ENCODE data around the gene GRHL3. TPM values are rescaled to one million over a fixed set of nuclear protein-coding genes. Genes with fewer than 3 reads are reported as not detected.

Gene GRHL3
- total and polyA plus RNA-seq, 4 donors: 0.23 to 0.95 (median 0.35) TPM

GRCh38 chr1:24349891-24350290, 30.7 kb downstream of the GRHL3 start:
- Histone ChIP-seq H3K9ac (ENCODE audit: insufficient read depth in 1 of 2, low read length in 2 of 2) (no peak overlapping the region), H3K4me3 (no peak overlapping the region), H3K36me3 (ENCODE audit: control insufficient read depth in 4 of 4, insufficient read depth in 4 of 4, low read length in 4 of 4) (no peaks in the 10 kb centered on the region), H3K9me3 (ENCODE audit: control insufficient read depth in 4 of 4, insufficient read depth in 3 of 4, low read length in 3 of 4) (no peaks in the 10 kb centered on the region), H3K27me3 (ENCODE audit: control insufficient read depth in 3 of 3, insufficient read depth in 3 of 3, low read length in 2 of 3) (no peaks in the 10 kb centered on the region), H3K4me1 (ENCODE audit: control insufficient read depth in 5 of 5, insufficient read depth in 5 of 5, low read length in 5 of 5) (no peaks in the 10 kb centered on the region), H3K27ac (ENCODE audit: low read depth in 1 of 2, low read length in 1 of 2) (no peak overlapping the region)
- DNase-seq: no peak
- no peak for TF ChIP-seq CTCF (IDR thresholded peaks at IDR 0.05; ENCODE audit: control extremely low read depth, extremely low read depth)
- 74 to 77% methylated on average over 2 of the region's 2 CpGs for WGBS, 2 donors
- no peak for ATAC-seq (ENCODE audit: insufficient read depth, low FRiP score)

GRCh38 chr1:24351247-24351646, 32.1 kb downstream of the GRHL3 start:
- WGBS, 2 donors: 89% methylated on average over 4 of the region's 4 CpGs
- ATAC-seq (ENCODE audit: insufficient read depth, low FRiP score): no peak
- no peak for DNase-seq
- H3K36me3 ChIP-seq (ENCODE audit: control insufficient read depth in 4 of 4, insufficient read depth in 4 of 4, low read length in 4 of 4): no peaks in the 10 kb centered on the region
- TF ChIP-seq CTCF (IDR thresholded peaks at IDR 0.05; ENCODE audit: control extremely low read depth, extremely low read depth): no peak
- H3K4me1 ChIP-seq (ENCODE audit: control insufficient read depth in 5 of 5, insufficient read depth in 5 of 5, low read length in 5 of 5): no peaks in the 10 kb centered on the region
- no peak overlapping the region for H3K27ac ChIP-seq (ENCODE audit: low read depth in 1 of 2, low read length in 1 of 2)
- H3K4me3 ChIP-seq: no peak overlapping the region
- H3K27me3 ChIP-seq (ENCODE audit: control insufficient read depth in 3 of 3, insufficient read depth in 3 of 3, low read length in 2 of 3): no peaks in the 10 kb centered on the region
- no peaks in the 10 kb centered on the region for H3K9me3 ChIP-seq (ENCODE audit: control insufficient read depth in 4 of 4, insufficient read depth in 3 of 4, low read length in 3 of 4)
- no peak overlapping the region for H3K9ac ChIP-seq (ENCODE audit: insufficient read depth in 1 of 2, low read length in 2 of 2)

GRCh38 chr1:24351918-24352627, 32.9 kb downstream of the GRHL3 start:
- H3K4me1 ChIP-seq (ENCODE audit: control insufficient read depth in 5 of 5, insufficient read depth in 5 of 5, low read length in 5 of 5): no peaks in the 10 kb centered on the region
- ATAC-seq (ENCODE audit: insufficient read depth, low FRiP score): no peak
- no peak overlapping the region for H3K4me3 ChIP-seq
- no peak for TF ChIP-seq CTCF (IDR thresholded peaks at IDR 0.05; ENCODE audit: control extremely low read depth, extremely low read depth)
- 77 to 90% methylated on average over 7 of the region's 7 CpGs for WGBS, 2 donors
- DNase-seq: no peak
- H3K9ac ChIP-seq (ENCODE audit: insufficient read depth in 1 of 2, low read length in 2 of 2): no peak overlapping the region
- H3K9me3 ChIP-seq (ENCODE audit: control insufficient read depth in 4 of 4, insufficient read depth in 3 of 4, low read length in 3 of 4): no peaks in the 10 kb centered on the region
- H3K27me3 ChIP-seq (ENCODE audit: control insufficient read depth in 3 of 3, insufficient read depth in 3 of 3, low read length in 2 of 3): no peaks in the 10 kb centered on the region
- no peaks in the 10 kb centered on the region for H3K36me3 ChIP-seq (ENCODE audit: control insufficient read depth in 4 of 4, insufficient read depth in 4 of 4, low read length in 4 of 4)
- H3K27ac ChIP-seq (ENCODE audit: low read depth in 1 of 2, low read length in 1 of 2): no peak overlapping the region
